ENCODE results near the gene TMSB10.

- TF ChIP-seq CTCF (IDR thresholded peaks at IDR 0.05; ENCODE audit: insufficient read depth, low read length, poor library complexity, severe bottlenecking) (no peak), EZH2phosphoT487 (conservative IDR thresholded peaks at IDR 0.05; ENCODE audit: low read length) (no peak)
Observed at GRCh38 chr2:84947010-84947593, 41.6 kb downstream of the TMSB10 start.
